HG03354 (cell line): Measurements from ENCODE around the gene KCNIP1.

Experiments used
- ATAC-seq: cut with Tn5 transposase; IDR thresholded peaks from one replicate; pipeline ENCODE4 v1.9.1; 2021; ENCODE audit warnings: mild to moderate bottlenecking; ENCODE audit not compliant: unreplicated experiment, poor library complexity, severe bottlenecking

KCNIP1 gene

DNA sequence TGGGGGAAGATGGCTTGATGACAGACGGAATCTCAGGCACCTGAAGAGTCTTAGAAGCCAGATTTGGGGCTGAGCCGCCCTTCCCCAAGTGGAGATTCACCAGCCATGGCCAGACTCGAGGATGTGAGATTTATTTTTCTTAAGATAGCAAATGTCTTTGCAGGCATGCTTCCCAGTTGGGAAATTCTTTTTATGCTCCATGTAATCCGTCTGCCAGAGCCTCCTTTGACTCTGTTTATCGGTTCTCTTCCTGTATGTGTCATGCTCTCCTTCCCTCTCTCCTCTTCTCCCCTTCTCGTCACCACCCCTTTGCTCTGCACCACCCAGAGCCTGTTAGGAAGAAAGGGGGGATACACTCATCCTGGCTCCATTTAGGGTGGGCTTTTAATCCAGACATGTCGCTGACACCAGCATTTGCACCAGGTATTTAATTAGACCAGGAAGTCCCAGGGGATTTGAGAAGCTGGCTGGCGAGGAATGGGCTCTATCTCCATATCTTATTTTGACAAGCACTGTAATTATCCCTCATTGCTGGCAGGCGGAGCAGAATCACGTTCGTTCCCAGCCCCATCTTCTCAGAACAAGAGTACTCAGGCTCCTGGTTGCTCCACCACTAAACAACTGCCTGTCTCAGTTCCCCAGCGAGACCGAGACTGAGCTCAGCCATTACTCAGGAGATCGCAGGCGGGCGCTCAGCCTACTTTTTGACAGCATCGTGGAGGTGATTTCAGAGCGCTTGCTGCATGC is 50.9 kb downstream of the KCNIP1 start:
- no peak for ATAC-seq

GRCh38 chr5:170557314-170557713 is 53.5 kb downstream of the KCNIP1 start:
- ATAC-seq = no peak

- no peak for ATAC-seq
These were observed 55.5 kb downstream of the KCNIP1 start for GRCh38 chr5:170559296-170559695.

GRCh38 chr5:170560938-170561337 is 57.1 kb downstream of the KCNIP1 start:
- no peak for ATAC-seq

- no peak for ATAC-seq
These were observed 58.5 kb downstream of the KCNIP1 start for GRCh38 chr5:170562166-170562874.

- ATAC-seq = no peak
These were observed 59.0 kb downstream of the KCNIP1 start for GRCh38 chr5:170562875-170563228.

- no peak for ATAC-seq
These were observed 60.2 kb downstream of the KCNIP1 start for GRCh38 chr5:170563824-170564567.

DNA sequence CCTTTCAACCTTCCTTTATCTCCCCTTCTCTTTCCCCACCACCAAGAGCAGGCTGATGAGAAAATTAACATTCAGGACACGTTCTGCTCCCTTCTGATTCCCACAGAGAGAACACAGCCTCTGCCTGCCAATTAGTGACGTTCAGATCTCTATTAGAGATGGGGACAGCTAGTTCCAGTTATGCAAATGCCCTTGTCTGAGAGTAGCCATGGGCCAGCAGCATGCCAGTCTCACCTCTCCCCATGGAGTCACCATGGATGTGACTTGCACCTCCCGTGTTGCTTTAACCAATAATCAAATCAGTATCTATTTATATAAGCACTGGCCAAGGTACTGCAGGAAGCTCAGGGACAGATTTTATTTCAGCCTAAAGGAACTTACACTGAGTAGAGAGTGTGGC is 61.3 kb downstream of the KCNIP1 start:
- no peak for ATAC-seq

- ATAC-seq = no peak
These were observed 65.3 kb downstream of the KCNIP1 start for GRCh38 chr5:170569101-170569500.

DNA sequence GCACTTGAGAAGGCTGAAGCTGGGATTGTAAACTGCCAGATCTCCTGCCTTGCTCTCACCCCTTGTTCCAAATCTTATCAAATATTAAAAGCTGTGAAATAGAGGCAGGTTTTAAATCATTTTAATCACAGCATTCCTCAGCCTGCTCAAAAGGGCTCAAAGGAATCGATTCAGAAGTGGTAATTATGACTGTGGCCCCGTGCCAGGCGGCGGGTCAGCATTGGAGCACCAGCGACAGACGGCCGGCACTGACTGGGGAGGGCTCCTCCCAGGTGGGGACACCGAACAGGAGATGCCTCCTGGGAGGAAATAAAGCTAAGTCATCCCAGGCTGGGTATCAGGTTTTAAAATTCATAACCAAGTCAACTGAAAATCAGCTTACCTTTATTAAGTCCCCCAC is 66.7 kb downstream of the KCNIP1 start:
- no peak for ATAC-seq

DNA sequence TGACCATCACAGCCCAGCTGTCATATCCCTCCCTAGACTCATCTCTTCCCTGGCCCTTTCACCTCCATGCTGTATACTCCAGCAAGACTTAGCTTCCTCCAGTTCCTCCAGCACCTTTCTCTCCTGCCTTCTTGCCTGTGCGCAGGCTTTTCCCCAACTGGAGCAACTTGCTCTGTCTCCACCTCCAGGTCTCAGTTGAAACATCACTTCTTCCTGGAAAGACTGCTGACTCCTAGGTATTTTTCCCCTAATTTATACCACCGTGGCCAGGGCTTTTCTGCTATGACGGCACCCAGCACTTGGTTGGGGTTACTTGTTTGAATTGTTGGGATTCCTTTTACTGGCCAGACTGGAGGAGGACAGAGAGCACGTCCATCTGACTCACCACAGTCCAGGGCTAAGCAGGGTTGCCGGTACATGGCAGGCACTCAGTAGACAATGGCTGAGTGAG is 67.5 kb downstream of the KCNIP1 start:
- no peak for ATAC-seq

- ATAC-seq = peak; percentile 90
These were observed 68.3 kb downstream of the KCNIP1 start for GRCh38 chr5:170571875-170572852.

GRCh38 chr5:170573114-170573513 is 69.3 kb downstream of the KCNIP1 start:
- no peak for ATAC-seq

GRCh38 chr5:170573660-170574059 is 69.8 kb downstream of the KCNIP1 start:
- no peak for ATAC-seq

DNA sequence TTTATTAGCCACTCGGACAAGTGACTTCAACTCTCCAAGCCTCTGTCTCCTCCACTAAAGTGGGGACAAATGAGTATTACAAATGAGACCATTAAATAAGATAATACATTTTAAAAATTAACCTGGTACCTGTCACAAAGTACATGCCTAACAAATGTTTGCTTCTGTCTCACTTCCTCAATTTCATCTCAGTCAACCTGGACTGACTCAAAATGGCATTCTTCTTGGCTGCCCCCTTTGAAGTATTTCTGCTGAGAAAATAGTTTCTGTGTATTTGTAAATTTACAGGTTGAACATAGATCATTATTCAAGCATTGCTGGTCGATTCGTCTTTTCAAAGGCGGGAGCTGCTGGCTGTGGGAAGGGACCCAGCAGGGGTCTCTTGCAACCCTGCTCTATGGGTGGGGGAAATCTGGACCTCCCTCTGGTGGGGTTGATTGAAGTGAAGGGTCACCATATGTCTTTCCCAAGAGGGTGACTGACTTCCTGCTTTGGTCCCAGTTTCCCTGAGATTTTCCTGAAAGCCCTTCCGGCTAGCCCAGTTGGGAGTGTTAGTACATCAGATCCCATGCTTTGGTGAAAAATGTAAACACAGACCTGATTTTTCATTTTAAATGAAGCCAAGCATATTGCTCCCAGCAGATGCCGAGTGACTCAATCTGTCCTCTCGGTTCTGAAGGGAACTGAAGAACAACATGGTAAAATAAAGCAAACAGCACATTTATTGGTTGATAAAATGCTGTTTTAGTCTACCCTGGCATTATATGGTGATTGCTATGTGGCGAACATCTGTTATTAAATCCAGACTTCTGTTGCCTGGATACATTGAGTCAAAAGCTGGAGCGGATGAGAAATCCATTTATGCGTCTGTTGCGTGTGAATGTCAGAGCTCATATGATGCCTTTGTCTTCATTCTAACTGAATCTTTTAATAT is 73.0 kb downstream of the KCNIP1 start:
- peak; percentile 61 for ATAC-seq

DNA sequence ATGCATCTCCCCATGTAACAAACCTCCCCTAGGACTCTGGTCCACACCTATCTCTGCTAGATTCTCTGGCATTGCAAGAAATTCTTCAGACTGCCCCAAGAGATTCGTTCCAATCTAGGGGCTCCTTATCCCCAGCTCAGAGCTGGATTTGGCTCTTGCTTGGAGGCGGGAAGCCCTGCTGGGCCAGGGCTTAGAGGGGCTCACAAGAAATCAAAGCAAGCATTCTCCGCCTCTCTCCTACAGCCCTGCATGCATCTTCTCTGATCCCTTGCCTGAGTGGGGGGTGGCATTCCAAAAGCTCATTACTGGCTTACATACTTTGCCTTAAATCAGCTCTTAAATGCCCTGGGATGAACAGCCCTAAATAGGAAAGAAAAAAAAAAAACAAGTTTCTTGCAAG is 75.8 kb downstream of the KCNIP1 start:
- ATAC-seq = no peak

GRCh38 chr5:170581211-170581610 is 77.4 kb downstream of the KCNIP1 start:
- no peak for ATAC-seq

GRCh38 chr5:170582644-170583330 is 79.0 kb downstream of the KCNIP1 start:
- ATAC-seq = no peak
